Stomach (tissue), 9 donors: ENCODE data around the gene TMPRSS4. TPM values are rescaled to one million over a fixed set of nuclear protein-coding genes. Genes with fewer than 3 reads are reported as not detected.

Experiments
- DNase-seq, 2 donors: peaks; one replicate each; pipeline versions ENCODE4 v3.0.0 to v3.0.0-alpha.2; 2013 to 2019
- H3K27ac ChIP-seq, 5 donors: fragments of 200-600 bp in 4 of 5; sonication (generic) in 4 of 5; one replicate each; pipeline ENCODE4 v1.5.1; 2013 to 2019; ENCODE audit warnings: mild to moderate bottlenecking in 1 of 5, moderate library complexity in 1 of 5
- H3K27me3 ChIP-seq, 3 donors: fragments of 200-600 bp; sonication (generic); one replicate each; pipeline ENCODE4 v1.5.1; 2017 to 2019; ENCODE audit warnings: mixed run types in 1 of 3
- H3K36me3 ChIP-seq, 4 donors: fragments of 200-600 bp; sonication (generic); 1 replicate in 3 of 4; 2 replicates in 1 of 4; pipeline ENCODE4 v1.5.1; 2016 to 2019
- H3K4me1 ChIP-seq, 4 donors: fragments of 200-600 bp; sonication (generic); one replicate each; pipeline ENCODE4 v1.5.1; 2016 to 2019
- H3K4me3 ChIP-seq, 4 donors: fragments of 200-600 bp; sonication (generic) in 3 of 4; one replicate each; pipeline ENCODE4 v1.5.1; 2016 to 2019; ENCODE audit warnings: mild to moderate bottlenecking in 1 of 4
- H3K9me3 ChIP-seq, 4 donors: fragments of 200-600 bp; sonication (generic); one replicate each; pipeline ENCODE4 v1.5.1; 2016 to 2019
- EP300 ChIP-seq: sonication (generic); formaldehyde crosslinking; IDR thresholded peaks from one replicate; pipeline ENCODE4 v1.6.1; 2017; ENCODE audit warnings: antibody characterized with exemption
- POLR2A ChIP-seq, 4 donors: fragments of 450-650 bp; IDR thresholded peaks; one replicate each; pipeline ENCODE4 v1.6.1; 2016; ENCODE audit warnings: antibody characterized with exemption in 4 of 4, control low read depth in 2 of 4, mild to moderate bottlenecking in 1 of 4, moderate library complexity in 1 of 4
- POLR2AphosphoS5 ChIP-seq, 3 donors: sonication (generic); formaldehyde crosslinking; IDR thresholded peaks; one replicate each; pipeline ENCODE4 v1.6.1; 2016; ENCODE audit warnings: antibody characterized with exemption in 3 of 3
- WGBS, 5 donors: extraction: QIAGEN DNeasy Blood & Tissue Kit in 3 of 5; methylation state at CpG; one replicate each; pipeline versions ENCODE4 v1.1.5 to v1.1.7; 2013 to 2018; 5-methylcytosine and 5-hydroxymethylcytosine counted together
- intact Hi-C: fragments of 100-400 bp; cut with DNase I; formaldehyde crosslinking; loops from one replicate; pipeline ENCODE4 v1.15.1; 2023; ENCODE audit warnings: low total_unique reads
- polyA plus RNA-seq, 3 donors: library from polyadenylated mRNA; stranded (reverse); fragments of 200-250 nt; gene quantifications; one replicate each; pipeline ENCODE4 v1.2.3, GENCODE V29; 2013
- total RNA-seq, 5 donors: library from RNA; depleted of rRNA; stranded (reverse); fragments of >200 nt; gene quantifications; one replicate each; pipeline versions ENCODE4 v1.1.0 to v1.2.3, GENCODE V29; 2014 to 2016
- TF ChIP-seq, protein P1 (sequence below), 7 experiments: fragments of 450-650 bp in 4 of 7; fragments of 200-600 bp in 3 of 7; sonication (generic) in 3 of 7; IDR thresholded peaks; one replicate each; pipeline ENCODE4 v1.5.1; 2016 to 2019; ENCODE audit warnings: antibody characterized with exemption in 7 of 7, control low read depth in 2 of 7, mild to moderate bottlenecking in 1 of 7
- donor health status: healthy with polysubstance abuse.
- donor health status: Bipolar disorder and iron deficiency.
- donor health status: healthy.

TMPRSS4 gene
- total and polyA plus RNA-seq, 8 donors = 4.7 to 498 (median 18.1) TPM

DNA sequence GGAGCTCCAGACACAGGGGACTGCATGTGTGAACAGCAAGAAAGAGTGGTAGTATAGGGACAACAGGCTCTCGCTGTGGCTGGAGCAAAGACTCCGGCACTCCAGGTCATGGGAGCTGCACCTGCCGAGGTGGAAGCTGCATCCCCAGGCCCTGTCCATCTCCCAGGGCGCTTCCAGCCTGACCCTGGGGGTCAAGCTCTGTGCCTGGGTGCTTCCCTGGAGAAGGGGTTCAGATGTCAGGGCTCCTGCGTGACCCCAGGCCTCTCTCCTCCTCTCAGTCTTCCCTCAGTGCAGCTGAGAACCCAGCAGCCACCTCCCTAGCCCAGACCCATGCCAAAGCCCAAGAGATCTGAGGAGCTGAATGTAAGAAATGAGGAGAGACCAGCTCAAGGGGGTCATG lies 3.4 kb downstream of the TMPRSS4 start:
- Histone ChIP-seq H3K4me1 (peaks cover 0 to 14% (median 7%) of the 10 kb centered on the region in 4 donors), H3K27ac (no peak overlapping the region), H3K9me3 (no peaks in the 10 kb centered on the region), H3K4me3 (no peak overlapping the region), H3K27me3 (peaks cover 0 to 17% (median 0%) of the 10 kb centered on the region in 3 donors), H3K36me3 (no peaks in the 10 kb centered on the region)
- WGBS, 5 donors = 81 to 100% (median 93%) methylated on average over 1 to 5 of the region's 5 CpGs
- TF ChIP-seq, protein P1, sequence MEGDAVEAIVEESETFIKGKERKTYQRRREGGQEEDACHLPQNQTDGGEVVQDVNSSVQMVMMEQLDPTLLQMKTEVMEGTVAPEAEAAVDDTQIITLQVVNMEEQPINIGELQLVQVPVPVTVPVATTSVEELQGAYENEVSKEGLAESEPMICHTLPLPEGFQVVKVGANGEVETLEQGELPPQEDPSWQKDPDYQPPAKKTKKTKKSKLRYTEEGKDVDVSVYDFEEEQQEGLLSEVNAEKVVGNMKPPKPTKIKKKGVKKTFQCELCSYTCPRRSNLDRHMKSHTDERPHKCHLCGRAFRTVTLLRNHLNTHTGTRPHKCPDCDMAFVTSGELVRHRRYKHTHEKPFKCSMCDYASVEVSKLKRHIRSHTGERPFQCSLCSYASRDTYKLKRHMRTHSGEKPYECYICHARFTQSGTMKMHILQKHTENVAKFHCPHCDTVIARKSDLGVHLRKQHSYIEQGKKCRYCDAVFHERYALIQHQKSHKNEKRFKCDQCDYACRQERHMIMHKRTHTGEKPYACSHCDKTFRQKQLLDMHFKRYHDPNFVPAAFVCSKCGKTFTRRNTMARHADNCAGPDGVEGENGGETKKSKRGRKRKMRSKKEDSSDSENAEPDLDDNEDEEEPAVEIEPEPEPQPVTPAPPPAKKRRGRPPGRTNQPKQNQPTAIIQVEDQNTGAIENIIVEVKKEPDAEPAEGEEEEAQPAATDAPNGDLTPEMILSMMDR (IDR thresholded peaks at IDR 0.05) = no peak
- no peak for TF ChIP-seq POLR2AphosphoS5 (IDR thresholded peaks at IDR 0.05)
- no peak for TF ChIP-seq POLR2A (IDR thresholded peaks at IDR 0.05)
- TF ChIP-seq EP300 = no peak
- DNase-seq = no peak
- intact Hi-C loops = no loop called here

DNA sequence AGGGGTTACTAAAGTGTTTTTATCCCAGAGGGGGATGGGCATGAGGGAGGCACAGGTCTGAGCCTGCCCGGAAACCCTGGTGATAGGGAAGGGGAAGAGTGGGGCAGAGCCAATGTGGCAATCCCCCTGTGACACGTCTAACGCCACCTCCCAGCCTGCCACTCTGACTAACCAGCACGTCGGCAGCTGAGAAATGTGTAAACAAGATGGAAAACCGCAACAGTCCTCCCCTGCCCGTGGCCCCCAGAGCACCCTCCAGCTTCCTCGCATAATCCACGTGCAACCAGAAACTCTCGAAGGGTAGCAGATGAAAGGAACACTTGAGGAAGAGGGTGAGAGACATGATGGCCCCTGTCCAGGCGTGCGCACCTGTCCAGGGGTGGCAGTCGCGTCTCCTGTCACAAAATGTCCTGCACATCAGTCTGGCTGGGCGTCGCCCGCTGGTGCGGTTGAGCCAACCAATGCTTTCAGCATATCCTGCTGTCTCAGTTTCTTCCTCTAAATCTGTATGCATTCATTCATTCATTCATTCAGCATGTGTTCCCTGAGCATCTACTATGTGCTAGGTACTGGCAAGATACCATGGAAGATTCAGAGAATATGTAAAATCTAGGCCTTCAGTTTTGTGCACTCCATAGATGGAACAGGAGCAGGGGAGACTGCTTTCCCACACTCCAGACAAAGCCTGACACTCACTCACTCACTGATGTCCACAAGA lies 4.5 kb downstream of the TMPRSS4 start:
- 70 to 86% (median 84%) methylated on average over 18 of the region's 18 CpGs for WGBS, 5 donors
- H3K9me3 ChIP-seq = peaks cover 0 to 4% (median 1%) of the 10 kb centered on the region in 4 donors
- H3K36me3 ChIP-seq = no peaks in the 10 kb centered on the region
- peaks cover 0 to 17% (median 0%) of the 10 kb centered on the region in 3 donors for H3K27me3 ChIP-seq
- H3K4me1 ChIP-seq = peaks cover 0 to 14% (median 7%) of the 10 kb centered on the region in 4 donors
- no peak overlapping the region for H3K27ac ChIP-seq
- intact Hi-C loops = no loop called here
- no peak overlapping the region for H3K4me3 ChIP-seq
- peak in 1 of 2 donors; percentile 30 for DNase-seq
- no peak for TF ChIP-seq POLR2AphosphoS5 (IDR thresholded peaks at IDR 0.05)
- TF ChIP-seq, protein P1 (IDR thresholded peaks at IDR 0.05) = no peak
- TF ChIP-seq EP300 = no peak

DNA sequence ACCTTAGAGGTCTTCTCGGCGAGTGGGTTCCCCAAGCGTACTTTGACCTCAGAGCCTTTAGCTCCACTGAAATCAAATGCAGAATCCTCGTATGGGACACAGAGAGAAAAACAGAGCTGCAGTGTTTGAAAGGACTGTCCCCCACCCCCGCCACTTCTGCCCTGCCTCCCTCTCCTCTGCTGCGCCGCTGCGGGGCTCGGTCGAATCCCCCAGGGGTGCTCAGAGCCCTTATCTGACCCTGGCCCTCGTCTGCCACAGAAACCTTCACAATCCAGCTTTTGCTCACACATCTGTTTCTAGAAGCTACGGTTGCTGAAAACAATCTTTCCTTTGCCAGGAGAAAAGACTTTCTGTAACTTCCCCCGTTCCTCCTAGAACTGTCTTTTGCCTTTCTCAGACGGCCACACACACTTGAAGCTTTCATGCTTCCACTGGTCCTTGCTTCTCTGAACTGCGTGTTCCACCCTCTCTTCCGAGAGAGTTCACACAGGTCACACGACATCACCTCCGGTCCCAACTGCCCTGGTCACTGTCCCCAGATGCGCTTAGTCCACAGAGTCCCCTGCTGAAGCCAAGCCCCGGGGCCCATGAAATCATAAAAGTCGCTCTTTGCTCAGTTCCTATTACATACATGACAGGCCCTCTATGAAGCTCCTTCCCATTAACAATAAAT lies 6.1 kb downstream of the TMPRSS4 start:
- H3K36me3 ChIP-seq = no peaks in the 10 kb centered on the region
- no peak overlapping the region for H3K4me3 ChIP-seq
- H3K27me3 ChIP-seq = peaks cover 0 to 17% (median 0%) of the 10 kb centered on the region in 3 donors
- WGBS, 5 donors = 63 to 78% (median 75%) methylated on average over 21 of the region's 21 CpGs
- no peak for DNase-seq
- peaks cover 0 to 20% (median 8%) of the 10 kb centered on the region in 4 donors for H3K9me3 ChIP-seq
- TF ChIP-seq, protein P1 (IDR thresholded peaks at IDR 0.05) = no peak
- TF ChIP-seq EP300 (no peak), POLR2A (IDR thresholded peaks at IDR 0.05) (no peak), POLR2AphosphoS5 (IDR thresholded peaks at IDR 0.05) (no peak)
- intact Hi-C loops = no loop called here
- no peak overlapping the region for H3K27ac ChIP-seq
- peaks cover 0 to 14% (median 5%) of the 10 kb centered on the region in 4 donors for H3K4me1 ChIP-seq

GRCh38 chr11:118084247-118084646 lies 7.4 kb downstream of the TMPRSS4 start:
- Histone ChIP-seq H3K4me1 (peaks cover 0 to 14% (median 5%) of the 10 kb centered on the region in 4 donors), H3K9me3 (peaks cover 0 to 20% (median 10%) of the 10 kb centered on the region in 4 donors), H3K36me3 (no peaks in the 10 kb centered on the region), H3K4me3 (no peak overlapping the region), H3K27ac (no peak overlapping the region), H3K27me3 (peaks cover 0 to 13% (median 0%) of the 10 kb centered on the region in 3 donors)
- DNase-seq = peak in 1 of 2 donors; percentile 55
- TF ChIP-seq POLR2AphosphoS5 (IDR thresholded peaks at IDR 0.05) = no peak
- TF ChIP-seq EP300 = no peak
- no peak for TF ChIP-seq POLR2A (IDR thresholded peaks at IDR 0.05)
- TF ChIP-seq, protein P1 (IDR thresholded peaks at IDR 0.05) = no peak
- WGBS, 5 donors = 34 to 45% (median 35%) methylated on average over 4 of the region's 4 CpGs
- intact Hi-C loops = no loop called here
